B cell (primary cell): ENCODE measurements around the gene DLST. TPM values are rescaled to one million over a fixed set of nuclear protein-coding genes. Genes with fewer than 3 reads are reported as not detected.

Source experiments
- ATAC-seq: fragments of 200-7000 bp; cut with Tn5 transposase; one replicate; pipeline ENCODE4 v1.10.0; 2021; ENCODE audit warnings: low read depth, mild to moderate bottlenecking, moderate number of reproducible peaks, moderate library complexity
- CTCF ChIA-PET: fragments of 350-600 bp; sonication (Branson Sonifier 250); formaldehyde crosslinking; loops from one replicate; lab custom pipeline; 2021; ENCODE audit warnings: antibody characterized with exemption, inconsistent platforms; lab: Charles Lee
- POLR2A ChIA-PET: fragments of 350-600 bp; sonication (Branson Sonifier 250); formaldehyde crosslinking; loops from one replicate; lab custom pipeline; 2021; ENCODE audit warnings: antibody characterized with exemption; lab: Charles Lee
- DNase-seq: peaks from one replicate; pipeline ENCODE4 v3.0.0; 2013
- H2AFZ ChIP-seq: 2 replicates; pipeline ENCODE4 v1.6.1; 2012; ENCODE audit warnings: mild to moderate bottlenecking, low read depth, low read length; ENCODE audit not compliant: insufficient read depth, poor library complexity, severe bottlenecking
- H3K27ac ChIP-seq, 2 donors: 1 replicate in 1 of 2; 2 replicates in 1 of 2; pipeline ENCODE4 v1.5.1; 2012 to 2013; ENCODE audit warnings: low read length in 2 of 2, mild to moderate bottlenecking in 2 of 2, moderate library complexity in 1 of 2
- H3K27me3 ChIP-seq, 4 experiments: fragments of 200-600 bp in 1 of 4; sonication (generic) in 1 of 4; replicated peaks in 1 of 4; 1 replicate in 2 of 4; 2 replicates in 2 of 4; pipeline versions ENCODE4 v1.6.1 to v1.7.0; 2013 to 2016; ENCODE audit warnings: low read length in 3 of 4, mild to moderate bottlenecking in 2 of 4, mixed read lengths in 1 of 4, moderate library complexity in 1 of 4; ENCODE audit not compliant: insufficient read depth in 4 of 4, control insufficient read depth in 3 of 4; ENCODE audit errors: control extremely low read depth in 1 of 4
- H3K36me3 ChIP-seq, 2 experiments: replicated peaks in 1 of 2; 1 replicate in 1 of 2; 2 replicates in 1 of 2; pipeline versions ENCODE4 v1.6.1 to v1.7.1; 2013; ENCODE audit warnings: low read length in 1 of 2; ENCODE audit not compliant: insufficient read depth in 2 of 2, control insufficient read depth in 1 of 2; ENCODE audit errors: control extremely low read depth in 1 of 2, extremely low read depth in 1 of 2
- H3K4me1 ChIP-seq, 2 donors: fragments of 200-600 bp in 1 of 2; sonication (generic) in 1 of 2; 1 replicate in 1 of 2; 2 replicates in 1 of 2; pipeline versions ENCODE4 v1.5.1 to v1.6.1; 2013 to 2017; ENCODE audit warnings: low read length in 2 of 2; ENCODE audit not compliant: control insufficient read depth in 2 of 2, insufficient read depth in 2 of 2
- H3K4me2 ChIP-seq: replicated peaks from 2 replicates; pipeline ENCODE3; 2012; ENCODE audit warnings: mild to moderate bottlenecking, low read depth, low read length; ENCODE audit not compliant: poor library complexity, severe bottlenecking
- H3K4me3 ChIP-seq, 5 experiments: fragments of 200-600 bp in 1 of 5; sonication (generic) in 1 of 5; 1 replicate in 3 of 5; 2 replicates in 2 of 5; pipeline versions ENCODE4 v1.5.1 to v1.7.0; 2011 to 2016; ENCODE audit warnings: low read length in 4 of 5, mild to moderate bottlenecking in 4 of 5, low read depth in 2 of 5, control low read depth in 1 of 5, moderate library complexity in 1 of 5; ENCODE audit not compliant: insufficient read depth in 1 of 5; ENCODE audit errors: control extremely low read depth in 1 of 5, extremely low read depth in 1 of 5
- H3K79me2 ChIP-seq: fragments of 200-600 bp; sonication (generic); one replicate; pipeline ENCODE4 v1.6.0; 2016; ENCODE audit warnings: low read length; ENCODE audit not compliant: control insufficient read depth, insufficient read depth
- H3K9ac ChIP-seq: fragments of 200-600 bp; sonication (generic); 2 replicates; pipeline ENCODE4 v1.6.1; 2017; ENCODE audit warnings: mild to moderate bottlenecking, low read length, moderate library complexity
- H3K9me3 ChIP-seq, 3 donors: one replicate each; pipeline versions ENCODE4 v1.6.1 to v1.7.1; 2013; ENCODE audit warnings: low read length in 2 of 3; ENCODE audit not compliant: control insufficient read depth in 2 of 3, insufficient read depth in 1 of 3; ENCODE audit errors: control extremely low read depth in 1 of 3
- H4K20me1 ChIP-seq: 2 replicates; pipeline ENCODE4 v1.6.0; 2012; ENCODE audit warnings: mild to moderate bottlenecking, low read length; ENCODE audit not compliant: insufficient read depth, control insufficient read depth, poor library complexity, severe bottlenecking
- H3K27ac Mint-ChIP-seq: one replicate; pipeline ENCODE4 v1.8.0; 2021; ENCODE audit warnings: mixed read lengths
- H3K27me3 Mint-ChIP-seq: one replicate; pipeline ENCODE4 v1.8.0; 2021; ENCODE audit warnings: mixed read lengths
- H3K4me1 Mint-ChIP-seq: one replicate; pipeline ENCODE4 v1.8.0; 2021; ENCODE audit warnings: mixed read lengths
- H3K4me3 Mint-ChIP-seq: one replicate; pipeline ENCODE4 v1.8.0; 2021; ENCODE audit warnings: mixed read lengths
- H3K9me3 Mint-ChIP-seq: one replicate; pipeline ENCODE4 v1.8.0; 2022; ENCODE audit warnings: mixed read lengths; ENCODE audit not compliant: insufficient read depth
- CTCF ChIP-seq: fragments of 200-600 bp; IDR thresholded peaks from one replicate; pipeline ENCODE4 v1.8.0; 2022; ENCODE audit warnings: antibody characterized with exemption, mild to moderate bottlenecking
- EZH2 ChIP-seq: IDR thresholded peaks from 2 replicates; pipeline ENCODE4 v1.6.1; 2012; ENCODE audit warnings: borderline replicate concordance, low read depth, mild to moderate bottlenecking, moderate library complexity, low read length; ENCODE audit not compliant: insufficient read depth, poor library complexity, severe bottlenecking
- WGBS: methylation state at CpG from one replicate; pipeline ENCODE4 v1.1.5; 2013; ENCODE audit warnings: missing lambda C conversion rate; ENCODE audit not compliant: insufficient coverage; 5-methylcytosine and 5-hydroxymethylcytosine counted together
- intact Hi-C: fragments of 100-400 bp; cut with micrococcal nuclease; formaldehyde crosslinking; loops from one replicate; pipeline ENCODE4 v1.10.0; 2022
- polyA plus RNA-seq: library from polyadenylated mRNA; depleted of rRNA; stranded (reverse); fragments of >200 nt; gene quantifications from 2 replicates; pipeline ENCODE4 v1.2.3, GENCODE V29; 2012
- total RNA-seq, 2 donors: library from RNA; stranded (reverse); fragments of 120-200 nt in 1 of 2; gene quantifications; 1 replicate in 1 of 2; 2 replicates in 1 of 2; pipeline versions ENCODE4 v1.2.3 to v1.2.4, GENCODE V29; 2013 to 2022

The DLST gene
- total and polyA plus RNA-seq, 2 donors (not counting 1 experiment from before 2014, with no cell fraction given): 73.1 to 89.5 TPM

DNA sequence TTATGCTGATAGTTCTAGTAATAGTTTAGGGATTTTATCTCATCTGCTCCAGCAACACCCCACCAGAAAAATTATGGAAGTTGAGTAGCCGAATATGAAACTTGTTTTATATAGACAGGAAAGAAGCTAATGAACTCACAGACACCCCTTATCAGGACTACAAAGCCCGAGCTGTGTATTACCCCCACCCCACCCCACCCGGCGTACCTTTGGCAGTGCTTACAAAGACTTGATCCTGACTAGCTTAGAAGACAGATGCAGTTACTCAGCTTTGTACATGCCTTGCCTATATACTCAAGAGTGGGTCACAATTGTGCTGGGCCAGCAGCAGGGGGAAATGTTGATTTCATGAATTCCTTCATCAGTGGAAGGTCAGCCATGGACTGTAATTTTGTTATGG, 28.1 kb upstream of the DLST start:
- H3K4me2 ChIP-seq: no peak overlapping the region
- Mint-ChIP-seq H3K4me1 (peaks cover 27% of the 10 kb centered on the region), H3K27me3 (no peaks in the 10 kb centered on the region), H3K27ac (no peak overlapping the region), H3K9me3 (no peaks in the 10 kb centered on the region), H3K4me3 (no peak overlapping the region)
- H3K9ac ChIP-seq: no peak overlapping the region
- no peak overlapping the region for H2AFZ ChIP-seq
- CTCF ChIA-PET: interaction anchor here (1.2 to 41.3 kb wide), 4 partner anchors 8 to 235 kb away, joined by 4 to 926 read pairs (median 138); partner anchors contain the start of genes DLST and PROX2
- H3K27ac ChIP-seq: no peak overlapping the region
- no peaks in the 10 kb centered on the region for H3K9me3 ChIP-seq
- H3K79me2 ChIP-seq: no peaks in the 10 kb centered on the region
- POLR2A ChIA-PET: no interaction called here
- no CpG with 5 or more reads among the region's 4 CpGs for WGBS
- DNase-seq: no peak
- ATAC-seq: no peak
- intact Hi-C loops: no loop called here
- no peak for TF ChIP-seq EZH2
- no peak for TF ChIP-seq CTCF
- H4K20me1 ChIP-seq: no peaks in the 10 kb centered on the region
- H3K4me3 ChIP-seq: no peak overlapping the region
- peaks cover 3 to 26% of the 10 kb centered on the region in 2 donors for H3K4me1 ChIP-seq
- peaks cover 0 to 3% of the 10 kb centered on the region in 2 experiments for H3K36me3 ChIP-seq
- no peaks in the 10 kb centered on the region for H3K27me3 ChIP-seq

DNA sequence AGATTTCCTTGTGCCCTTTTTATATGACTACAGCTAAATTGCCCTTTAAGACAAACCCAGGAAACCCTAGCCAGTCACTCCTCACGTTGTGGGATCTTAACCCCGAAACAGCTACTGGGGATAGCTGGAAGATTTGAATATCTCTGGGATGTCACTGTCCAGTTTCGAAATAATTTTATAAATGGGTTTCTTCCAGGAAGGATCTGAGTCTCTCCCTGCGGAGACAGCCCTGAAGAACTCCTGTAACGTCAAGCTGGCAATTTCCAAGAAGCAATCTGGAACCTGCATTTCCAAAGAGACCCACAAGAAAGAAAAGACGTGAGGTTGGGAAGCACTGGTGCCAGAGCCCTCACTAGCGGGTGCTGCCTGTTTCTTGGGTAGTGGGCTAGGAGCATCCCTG, 26.7 kb upstream of the DLST start:
- no peak for ATAC-seq
- CTCF ChIA-PET: interaction anchor here (0.8 to 41.3 kb wide), 5 partner anchors 16 to 235 kb away, joined by 3 to 926 read pairs (median 5); partner anchors contain the start of genes DLST and PROX2

More for the DNA sequence above, 26.7 kb upstream of the DLST start:
- Histone ChIP-seq H3K4me1 (peaks cover 3 to 26% of the 10 kb centered on the region in 2 donors), H3K36me3 (peaks cover 0 to 3% of the 10 kb centered on the region in 2 experiments), H3K9me3 (no peaks in the 10 kb centered on the region), H3K4me3 (no peak overlapping the region), H3K27me3 (no peaks in the 10 kb centered on the region), H3K79me2 (no peaks in the 10 kb centered on the region), H3K9ac (no peak overlapping the region), H3K4me2 (no peak overlapping the region), H3K27ac (no peak overlapping the region), H2AFZ (no peak overlapping the region), H4K20me1 (no peaks in the 10 kb centered on the region)
- 97% methylated on average over 4 of the region's 7 CpGs for WGBS
- intact Hi-C loops: no loop called here
- DNase-seq: no peak
- TF ChIP-seq CTCF (no peak), EZH2 (no peak)
- no peak overlapping the region for H3K27ac Mint-ChIP-seq
- no peak overlapping the region for H3K4me3 Mint-ChIP-seq
- no peaks in the 10 kb centered on the region for H3K9me3 Mint-ChIP-seq
- POLR2A ChIA-PET: no interaction called here
- H3K27me3 Mint-ChIP-seq: no peaks in the 10 kb centered on the region
- peaks cover 27% of the 10 kb centered on the region for H3K4me1 Mint-ChIP-seq
